ENCODE measurements around the gene AEN. TPM values are rescaled to one million over a fixed set of nuclear protein-coding genes. Genes with fewer than 3 reads are reported as not detected.
A peak's percentile ranks its signal among the peaks of the same experiment; 100 is the strongest.

AEN gene
- 76.7 and 80.5 TPM in 2 replicates for total RNA-seq (2014; rRNA removed; shearing (Covaris generic))
- polyA plus RNA-seq (2014; cell fraction: nucleus; rRNA removed), result 77.7 and 90.6 TPM in 2 replicates

GRCh38 chr15:88620995-88621772, at the start of gene AEN:
Gene AEN (plus strand): TSS chr15:88621340. CDS start chr15:88626210, 4,870 bp downstream.
- DNase-seq (ENCODE audit: extremely low read depth, low read depth), result peak; percentile 96

- no peak for DNase-seq (ENCODE audit: extremely low read depth, low read depth)
Observed at GRCh38 chr15:88571852-88572259, 49.3 kb upstream of the AEN start.

- DNase-seq (ENCODE audit: extremely low read depth, low read depth), result no peak
Observed at GRCh38 chr15:88574077-88574476, 47.1 kb upstream of the AEN start.

GRCh38 chr15:88574655-88575054, 46.5 kb upstream of the AEN start:
- no peak for DNase-seq (ENCODE audit: extremely low read depth, low read depth)

- no peak for DNase-seq (ENCODE audit: extremely low read depth, low read depth)
Observed at GRCh38 chr15:88579322-88579721, 41.8 kb upstream of the AEN start.

- no peak for DNase-seq (ENCODE audit: extremely low read depth, low read depth)
Observed at GRCh38 chr15:88580532-88580931, 40.6 kb upstream of the AEN start.

GRCh38 chr15:88586401-88587162, 34.6 kb upstream of the AEN start:
- DNase-seq (ENCODE audit: extremely low read depth, low read depth), result no peak

GRCh38 chr15:88590759-88591158, 30.4 kb upstream of the AEN start:
- DNase-seq (ENCODE audit: extremely low read depth, low read depth), result no peak

GRCh38 chr15:88591384-88591783, 29.8 kb upstream of the AEN start:
- no peak for DNase-seq (ENCODE audit: extremely low read depth, low read depth)

GRCh38 chr15:88603885-88604284, 17.3 kb upstream of the AEN start:
- DNase-seq (ENCODE audit: extremely low read depth, low read depth), result no peak

GRCh38 chr15:88604381-88605188, 16.6 kb upstream of the AEN start:
- DNase-seq (ENCODE audit: extremely low read depth, low read depth), result no peak

GRCh38 chr15:88605189-88606069, 15.7 kb upstream of the AEN start:
- no peak for DNase-seq (ENCODE audit: extremely low read depth, low read depth)

GRCh38 chr15:88606070-88606794, 14.9 kb upstream of the AEN start:
- no peak for DNase-seq (ENCODE audit: extremely low read depth, low read depth)

GRCh38 chr15:88607951-88608350, 13.2 kb upstream of the AEN start:
- DNase-seq (ENCODE audit: extremely low read depth, low read depth), result no peak

GRCh38 chr15:88608607-88609181, 12.4 kb upstream of the AEN start:
- no peak for DNase-seq (ENCODE audit: extremely low read depth, low read depth)

GRCh38 chr15:88609344-88610090, 11.6 kb upstream of the AEN start:
- no peak for DNase-seq (ENCODE audit: extremely low read depth, low read depth)

- DNase-seq (ENCODE audit: extremely low read depth, low read depth), result no peak
Observed at GRCh38 chr15:88610701-88611231, 10.4 kb upstream of the AEN start.

GRCh38 chr15:88612186-88612796, 8.8 kb upstream of the AEN start:
- no peak for DNase-seq (ENCODE audit: extremely low read depth, low read depth)

Measured in NCI-H460 (cell line).